Activated CD4-positive, alpha-beta memory T cell treated with anti-CD3 and anti-CD28 coated beads, Interleukin-2, amount 10 ng/mL, durations not matched to agents 7 days and 5 days (primary cell): ENCODE results near the gene NAT14. TPM values are rescaled to one million over a fixed set of nuclear protein-coding genes. Genes with fewer than 3 reads are reported as not detected.

Source experiments
- CTCF ChIA-PET: fragments of 350-600 bp; sonication (Branson Sonifier 250); formaldehyde crosslinking; loops from one replicate; lab custom pipeline; 2021; ENCODE audit warnings: antibody characterized with exemption, inconsistent platforms; lab: Charles Lee
- POLR2A ChIA-PET: fragments of 350-600 bp; sonication (Branson Sonifier 250); formaldehyde crosslinking; loops from one replicate; lab custom pipeline; 2021; ENCODE audit warnings: antibody characterized with exemption; lab: Charles Lee
- DNase-seq: peaks from one replicate; pipeline ENCODE4 v3.0.0-alpha.2; 2020
- H3K27ac Mint-ChIP-seq: one replicate; pipeline ENCODE4 v1.8.0; 2021; ENCODE audit warnings: mild to moderate bottlenecking, mixed read lengths
- H3K27me3 Mint-ChIP-seq: one replicate; pipeline ENCODE4 v1.8.0; 2021; ENCODE audit warnings: mixed read lengths
- H3K36me3 Mint-ChIP-seq: one replicate; pipeline ENCODE4 v1.8.0; 2021; ENCODE audit warnings: low read depth, mixed read lengths
- H3K4me1 Mint-ChIP-seq: one replicate; pipeline ENCODE4 v1.8.0; 2021; ENCODE audit warnings: mixed read lengths
- H3K4me3 Mint-ChIP-seq: one replicate; pipeline ENCODE4 v1.8.0; 2021; ENCODE audit warnings: mild to moderate bottlenecking, mixed read lengths
- H3K9me3 Mint-ChIP-seq: one replicate; pipeline ENCODE4 v1.8.0; 2021; ENCODE audit warnings: mixed read lengths
- total RNA-seq, 2 experiments: library from RNA; stranded (reverse); gene quantifications; one replicate each; pipeline ENCODE4 v1.2.3, GENCODE V29; 2021

Gene NAT14
- total RNA-seq, 2 experiments from 2014 or later: 11.9 to 12.0 TPM

GRCh38 chr19:55478364-55478763 lies 6.6 kb upstream of the NAT14 start:
- Mint-ChIP-seq H3K4me1 (peaks cover 36% of the 10 kb centered on the region), H3K36me3 (peaks cover 3% of the 10 kb centered on the region), H3K27ac (no peak overlapping the region), H3K4me3 (peak overlapping the region; percentile 90), H3K27me3 (no peaks in the 10 kb centered on the region), H3K9me3 (no peaks in the 10 kb centered on the region)
- ChIA-PET CTCF (interaction anchor here (3.5 kb wide), 1 partner anchor 11 kb away, joined by 40 read pairs; no protein-coding TSS in a partner anchor), POLR2A (no interaction called here)
- no peak for DNase-seq

- H3K9me3 Mint-ChIP-seq: no peaks in the 10 kb centered on the region
- H3K36me3 Mint-ChIP-seq: peaks cover 6% of the 10 kb centered on the region
- H3K4me3 Mint-ChIP-seq: peak overlapping the region; percentile 56
- DNase-seq: no peak
- ChIA-PET CTCF (interaction anchor here (3.5 kb wide), 1 partner anchor 12 kb away, joined by 40 read pairs; no protein-coding TSS in a partner anchor), POLR2A (no interaction called here)
- H3K27ac Mint-ChIP-seq: no peak overlapping the region
- H3K27me3 Mint-ChIP-seq: no peaks in the 10 kb centered on the region
- peaks cover 36% of the 10 kb centered on the region for H3K4me1 Mint-ChIP-seq
Measured at GRCh38 chr19:55479045-55479444, 5.9 kb upstream of the NAT14 start.

GRCh38 chr19:55479451-55480230 lies 5.3 kb upstream of the NAT14 start:
- POLR2A ChIA-PET: no interaction called here
- no peaks in the 10 kb centered on the region for H3K9me3 Mint-ChIP-seq
- DNase-seq: no peak
- CTCF ChIA-PET: interaction anchor here (1.0 kb wide), 1 partner anchor 24 kb away, joined by 4 read pairs; no protein-coding TSS in a partner anchor
- H3K36me3 Mint-ChIP-seq: peaks cover 6% of the 10 kb centered on the region
- H3K27me3 Mint-ChIP-seq: no peaks in the 10 kb centered on the region
- no peak overlapping the region for H3K27ac Mint-ChIP-seq
- H3K4me1 Mint-ChIP-seq: peaks cover 38% of the 10 kb centered on the region
- no peak overlapping the region for H3K4me3 Mint-ChIP-seq

GRCh38 chr19:55481148-55481793 lies 3.7 kb upstream of the NAT14 start:
- Mint-ChIP-seq H3K27me3 (no peaks in the 10 kb centered on the region), H3K27ac (no peak overlapping the region), H3K36me3 (peaks cover 6% of the 10 kb centered on the region), H3K9me3 (no peaks in the 10 kb centered on the region), H3K4me3 (no peak overlapping the region), H3K4me1 (peaks cover 33% of the 10 kb centered on the region)
- POLR2A ChIA-PET: no interaction called here
- CTCF ChIA-PET: no interaction called here
- DNase-seq: no peak

GRCh38 chr19:55481794-55482155 lies 3.2 kb upstream of the NAT14 start:
- DNase-seq: no peak
- ChIA-PET POLR2A (no interaction called here), CTCF (no interaction called here)
- H3K36me3 Mint-ChIP-seq: peaks cover 6% of the 10 kb centered on the region
- peaks cover 33% of the 10 kb centered on the region for H3K4me1 Mint-ChIP-seq
- no peaks in the 10 kb centered on the region for H3K9me3 Mint-ChIP-seq
- H3K27me3 Mint-ChIP-seq: no peaks in the 10 kb centered on the region
- no peak overlapping the region for H3K27ac Mint-ChIP-seq
- no peak overlapping the region for H3K4me3 Mint-ChIP-seq

GRCh38 chr19:55482156-55482961 lies 2.6 kb upstream of the NAT14 start:
- H3K4me3 Mint-ChIP-seq: no peak overlapping the region
- peaks cover 6% of the 10 kb centered on the region for H3K36me3 Mint-ChIP-seq
- H3K4me1 Mint-ChIP-seq: peaks cover 34% of the 10 kb centered on the region
- ChIA-PET CTCF (no interaction called here), POLR2A (interaction anchor here (0.7 kb wide), 1 partner anchor 20 kb away, joined by 3 read pairs; no protein-coding TSS in a partner anchor)
- H3K27ac Mint-ChIP-seq: no peak overlapping the region
- H3K9me3 Mint-ChIP-seq: no peaks in the 10 kb centered on the region
- DNase-seq: no peak
- H3K27me3 Mint-ChIP-seq: no peaks in the 10 kb centered on the region

- ChIA-PET CTCF (no interaction called here), POLR2A (interaction anchor here (0.7 kb wide), 1 partner anchor 21 kb away, joined by 3 read pairs; no protein-coding TSS in a partner anchor)
- Mint-ChIP-seq H3K27me3 (no peaks in the 10 kb centered on the region), H3K36me3 (peaks cover 6% of the 10 kb centered on the region), H3K4me1 (peaks cover 31% of the 10 kb centered on the region), H3K9me3 (no peaks in the 10 kb centered on the region), H3K27ac (no peak overlapping the region), H3K4me3 (no peak overlapping the region)
- DNase-seq: no peak
Measured at GRCh38 chr19:55482967-55483705, 1.9 kb upstream of the NAT14 start.

GRCh38 chr19:55483706-55484592 lies 1.0 kb upstream of the NAT14 start:
- H3K27ac Mint-ChIP-seq: no peak overlapping the region
- H3K27me3 Mint-ChIP-seq: no peaks in the 10 kb centered on the region
- no peak for DNase-seq
- H3K4me1 Mint-ChIP-seq: peaks cover 23% of the 10 kb centered on the region
- H3K36me3 Mint-ChIP-seq: peaks cover 6% of the 10 kb centered on the region
- peak overlapping the region; percentile 73 for H3K4me3 Mint-ChIP-seq
- H3K9me3 Mint-ChIP-seq: no peaks in the 10 kb centered on the region
- POLR2A ChIA-PET: interaction anchor here (1.4 to 2.0 kb wide), 3 partner anchors 10 to 145 kb away, joined by 4 to 6 read pairs (median 5); partner anchors contain the start of gene KMT5C
- CTCF ChIA-PET: interaction anchor here (1.6 kb wide), 1 partner anchor 16 kb away, joined by 8 read pairs; no protein-coding TSS in a partner anchor

- DNase-seq: no peak
- CTCF ChIA-PET: interaction anchor here (0.8 to 1.9 kb wide), 5 partner anchors 9 to 19 kb away, joined by 3 to 23 read pairs (median 5); no protein-coding TSS in a partner anchor
- peak overlapping the region; percentile 73 for H3K4me3 Mint-ChIP-seq
- no peaks in the 10 kb centered on the region for H3K9me3 Mint-ChIP-seq
- H3K27me3 Mint-ChIP-seq: no peaks in the 10 kb centered on the region
- peaks cover 3% of the 10 kb centered on the region for H3K36me3 Mint-ChIP-seq
- POLR2A ChIA-PET: interaction anchor here (0.9 to 2.8 kb wide), 8 partner anchors 9 to 146 kb away, joined by 3 to 24 read pairs (median 4); partner anchors contain the start of genes ISOC2, KMT5C, ZNF628 and ZNF865
- H3K4me1 Mint-ChIP-seq: peaks cover 12% of the 10 kb centered on the region
- no peak overlapping the region for H3K27ac Mint-ChIP-seq
Measured at GRCh38 chr19:55485439-55486011, 537 bp downstream of the NAT14 start.

GRCh38 chr19:55486043-55486970 lies 1.3 kb downstream of the NAT14 start:
- Mint-ChIP-seq H3K4me3 (peak overlapping the region; percentile 54), H3K27me3 (no peaks in the 10 kb centered on the region), H3K9me3 (no peaks in the 10 kb centered on the region), H3K36me3 (peaks cover 3% of the 10 kb centered on the region), H3K4me1 (peaks cover 12% of the 10 kb centered on the region), H3K27ac (no peak overlapping the region)
- ChIA-PET POLR2A (interaction anchor here (1.0 to 2.8 kb wide), 6 partner anchors 10 to 147 kb away, joined by 3 to 24 read pairs (median 5); partner anchors contain the start of genes ISOC2, KMT5C, ZNF628 and ZNF865), CTCF (interaction anchor here (0.9 to 2.1 kb wide), 4 partner anchors 10 to 19 kb away, joined by 4 to 23 read pairs (median 6); partner anchors contain the start of gene ZNF628)
- DNase-seq: no peak
